HG03060 (cell line): ENCODE data around the gene RAB40A.
"Not testable (repeated sequence)": the region's sequence is repeated elsewhere in the genome, so short reads cannot be mapped to it uniquely, and the experiment has no call there.

Source experiments
- ATAC-seq: cut with Tn5 transposase; IDR thresholded peaks from one replicate; pipeline ENCODE4 v1.9.1; 2021; ENCODE audit warnings: low read depth, moderate number of reproducible peaks; ENCODE audit not compliant: unreplicated experiment

Gene RAB40A

DNA sequence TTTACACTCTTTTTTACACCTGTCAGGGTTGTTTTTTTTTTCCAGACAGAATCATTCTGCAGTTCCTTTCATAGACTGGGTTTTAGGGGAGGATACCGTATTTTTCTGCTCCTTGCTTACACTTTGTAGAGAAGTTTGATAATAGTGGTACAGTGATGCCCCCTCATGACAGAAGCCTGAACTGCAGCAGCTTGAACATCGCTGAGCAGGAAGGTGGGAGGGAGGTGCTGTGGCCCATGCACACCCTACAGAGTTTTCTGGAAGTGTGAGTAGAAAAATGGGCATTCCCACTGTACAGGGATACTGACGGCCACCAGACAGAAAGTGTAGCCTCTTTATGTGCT lies 54.5 kb downstream of the RAB40A start:
- no peak for ATAC-seq

DNA sequence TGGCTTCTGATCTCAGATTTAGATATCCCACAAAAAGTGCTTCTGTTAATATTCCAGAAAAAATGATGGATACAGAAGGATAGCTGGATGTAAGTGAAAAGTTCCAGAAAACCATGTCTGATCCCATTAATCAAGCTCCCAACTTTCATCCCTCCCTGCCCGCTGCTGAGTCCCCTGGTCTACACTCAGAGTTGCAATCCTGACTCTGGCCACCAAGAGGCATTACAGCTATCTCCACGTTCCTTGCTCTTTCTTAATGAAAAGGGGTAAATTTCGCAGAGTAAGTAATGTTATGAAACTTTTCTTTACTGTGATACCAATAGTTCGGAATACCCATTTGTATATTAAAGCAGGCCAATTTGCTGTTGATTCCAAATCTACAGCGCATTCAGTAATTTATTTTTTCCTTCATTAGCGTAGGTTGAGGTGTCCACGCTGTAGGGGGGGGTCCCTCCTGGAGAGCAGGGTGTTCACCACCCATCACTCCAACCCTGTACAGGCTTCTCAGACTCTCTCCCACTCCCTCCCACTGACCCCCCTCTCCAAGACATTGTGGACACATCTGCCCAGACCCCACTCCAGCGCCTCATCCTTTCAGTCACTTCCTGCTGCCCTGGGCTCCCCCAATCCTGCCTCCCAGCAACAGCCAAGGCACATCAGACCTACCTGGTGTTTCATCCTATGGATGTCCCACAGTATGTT lies 55.1 kb downstream of the RAB40A start:
- no peak for ATAC-seq

DNA sequence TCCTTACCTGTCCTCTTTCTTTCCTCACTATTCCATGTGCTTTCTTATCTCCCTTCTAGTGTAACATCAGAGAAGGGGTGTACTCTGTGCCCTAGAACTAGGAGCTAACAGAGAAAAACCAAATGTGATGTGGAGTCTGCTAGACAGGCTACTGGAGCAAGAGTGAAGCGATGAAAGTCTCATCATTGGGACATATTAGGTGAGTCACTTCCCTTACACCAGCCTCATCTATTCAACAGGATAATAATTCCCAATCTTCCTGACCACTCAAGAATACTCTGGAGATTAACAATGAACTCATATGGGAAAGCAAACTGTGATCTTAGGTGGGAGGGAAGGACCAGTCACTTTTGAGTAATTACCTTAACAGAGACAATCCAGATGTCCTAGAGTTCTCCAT lies 58.1 kb downstream of the RAB40A start:
- ATAC-seq, result no peak

GRCh38 chrX:103460001-103460755 lies 59.1 kb downstream of the RAB40A start:
- ATAC-seq, result not testable (repeated sequence)

- no peak for ATAC-seq
Measured at GRCh38 chrX:103453655-103454054, 65.6 kb downstream of the RAB40A start.
